Measurements from ENCODE around the gene PML. TPM values are rescaled to one million over a fixed set of nuclear protein-coding genes. Genes with fewer than 3 reads are reported as not detected.
"Not testable (repeated sequence)": the region's sequence is repeated elsewhere in the genome, so short reads cannot be mapped to it uniquely, and the experiment has no call there.

Gene PML
- total RNA-seq, 1 experiment from 2014 or later: 24.6 TPM

GRCh38 chr15:74095610-74096009, 101.1 kb downstream of the PML start:
- no CpG with 5 or more reads among the region's 10 CpGs for WGBS (ENCODE audit: extremely low coverage, insufficient read length, low lambda C conversion rate)
- not testable (repeated sequence) for H3K4me1 Mint-ChIP-seq

GRCh38 chr15:74096753-74097474, 102.4 kb downstream of the PML start:
- H3K9me3 Mint-ChIP-seq; H3K4me3 Mint-ChIP-seq; H2AK5ac ChIP-seq (ENCODE audit: insufficient read length, low read length); H3K4me1 ChIP-seq (ENCODE audit: insufficient read depth, low read length); H3K56ac ChIP-seq (ENCODE audit: insufficient read length, low read depth, low read length); H3K9ac ChIP-seq (ENCODE audit: extremely low read depth, insufficient read length, low read length); H2BK20ac ChIP-seq (ENCODE audit: low read depth, low read length, poor library complexity, severe bottlenecking); H2BK12ac ChIP-seq (ENCODE audit: insufficient read length, low read depth, low read length); H3K9me3 ChIP-seq (ENCODE audit: control insufficient read depth, low read depth, low read length); H3T11ph ChIP-seq (ENCODE audit: low read length); H3K18ac ChIP-seq (ENCODE audit: insufficient read length, low read depth, low read length); H2BK15ac ChIP-seq (ENCODE audit: low read depth, low read length); H4K5ac ChIP-seq (ENCODE audit: insufficient read length, low read depth, low read length); H4K8ac ChIP-seq (replicated peaks; ENCODE audit: insufficient read length, low read depth, low read length); H3K27ac ChIP-seq (ENCODE audit: insufficient read length, low read depth, low read length); H2AFZ ChIP-seq (ENCODE audit: low read length); H3K4me1 Mint-ChIP-seq; H3K27me3 ChIP-seq (ENCODE audit: insufficient read depth, low read length); H4K20me1 ChIP-seq (ENCODE audit: control insufficient read depth, insufficient read depth, insufficient read length); H3K79me1 ChIP-seq (ENCODE audit: insufficient read depth, low read depth, low read length, poor library complexity, severe bottlenecking); DNase-seq; H3K36me3 Mint-ChIP-seq (ENCODE audit: insufficient read depth in 1 of 3, low read depth in 3 of 3); H2BK5ac ChIP-seq (ENCODE audit: insufficient read length, low read length); H3K79me2 ChIP-seq (ENCODE audit: insufficient read depth, low read length); H2BK120ac ChIP-seq (ENCODE audit: low read depth, low read length, poor library complexity, severe bottlenecking); H3K4ac ChIP-seq (ENCODE audit: low read depth, low read length); H4K91ac ChIP-seq (ENCODE audit: insufficient read length, low read depth, low read length); H3K27me3 Mint-ChIP-seq (ENCODE audit: low read depth); H3K4me2 ChIP-seq (ENCODE audit: insufficient read depth, insufficient read length, low read length); H3K14ac ChIP-seq (ENCODE audit: insufficient read depth, low read length); H3K23ac ChIP-seq (ENCODE audit: insufficient read length, low read depth, low read length); H3K27ac Mint-ChIP-seq; H3K23me2 ChIP-seq (ENCODE audit: insufficient read length, low read depth, low read length, poor library complexity, severe bottlenecking): not testable (repeated sequence)
- WGBS (ENCODE audit: extremely low coverage, insufficient read length, low lambda C conversion rate): no CpG with 5 or more reads among the region's 27 CpGs

More at GRCh38 chr15:74095610-74096009, 101.1 kb downstream of the PML start:
- H2BK20ac ChIP-seq (ENCODE audit: low read depth, low read length, poor library complexity, severe bottlenecking); H3K79me2 ChIP-seq (ENCODE audit: insufficient read depth, low read length); H3K4ac ChIP-seq (ENCODE audit: low read depth, low read length); H2AFZ ChIP-seq (ENCODE audit: low read length); H3K9me3 ChIP-seq (ENCODE audit: control insufficient read depth, low read depth, low read length); H4K20me1 ChIP-seq (ENCODE audit: control insufficient read depth, insufficient read depth, insufficient read length); H3K14ac ChIP-seq (ENCODE audit: insufficient read depth, low read length); H4K91ac ChIP-seq (ENCODE audit: insufficient read length, low read depth, low read length); H3K27ac Mint-ChIP-seq; H3K27me3 Mint-ChIP-seq (ENCODE audit: low read depth); H2BK12ac ChIP-seq (ENCODE audit: insufficient read length, low read depth, low read length); H2AK5ac ChIP-seq (ENCODE audit: insufficient read length, low read length); H3K27ac ChIP-seq (ENCODE audit: insufficient read length, low read depth, low read length); H2BK5ac ChIP-seq (ENCODE audit: insufficient read length, low read length); H3K79me1 ChIP-seq (ENCODE audit: insufficient read depth, low read depth, low read length, poor library complexity, severe bottlenecking); H2BK15ac ChIP-seq (ENCODE audit: low read depth, low read length); H3K36me3 Mint-ChIP-seq (ENCODE audit: insufficient read depth in 1 of 3, low read depth in 3 of 3); H3K4me1 ChIP-seq (ENCODE audit: insufficient read depth, low read length); H3K27me3 ChIP-seq (ENCODE audit: insufficient read depth, low read length); H3T11ph ChIP-seq (ENCODE audit: low read length); H3K18ac ChIP-seq (ENCODE audit: insufficient read length, low read depth, low read length); H3K23me2 ChIP-seq (ENCODE audit: insufficient read length, low read depth, low read length, poor library complexity, severe bottlenecking); H3K9me3 Mint-ChIP-seq; H3K4me3 Mint-ChIP-seq; H3K23ac ChIP-seq (ENCODE audit: insufficient read length, low read depth, low read length); DNase-seq; H3K9ac ChIP-seq (ENCODE audit: extremely low read depth, insufficient read length, low read length); H2BK120ac ChIP-seq (ENCODE audit: low read depth, low read length, poor library complexity, severe bottlenecking); H4K8ac ChIP-seq (replicated peaks; ENCODE audit: insufficient read length, low read depth, low read length); H4K5ac ChIP-seq (ENCODE audit: insufficient read length, low read depth, low read length); H3K56ac ChIP-seq (ENCODE audit: insufficient read length, low read depth, low read length); H3K4me2 ChIP-seq (ENCODE audit: insufficient read depth, insufficient read length, low read length): not testable (repeated sequence)

Data from H9 (cell line).